Measurements from ENCODE around the gene MGME1.

DNA sequence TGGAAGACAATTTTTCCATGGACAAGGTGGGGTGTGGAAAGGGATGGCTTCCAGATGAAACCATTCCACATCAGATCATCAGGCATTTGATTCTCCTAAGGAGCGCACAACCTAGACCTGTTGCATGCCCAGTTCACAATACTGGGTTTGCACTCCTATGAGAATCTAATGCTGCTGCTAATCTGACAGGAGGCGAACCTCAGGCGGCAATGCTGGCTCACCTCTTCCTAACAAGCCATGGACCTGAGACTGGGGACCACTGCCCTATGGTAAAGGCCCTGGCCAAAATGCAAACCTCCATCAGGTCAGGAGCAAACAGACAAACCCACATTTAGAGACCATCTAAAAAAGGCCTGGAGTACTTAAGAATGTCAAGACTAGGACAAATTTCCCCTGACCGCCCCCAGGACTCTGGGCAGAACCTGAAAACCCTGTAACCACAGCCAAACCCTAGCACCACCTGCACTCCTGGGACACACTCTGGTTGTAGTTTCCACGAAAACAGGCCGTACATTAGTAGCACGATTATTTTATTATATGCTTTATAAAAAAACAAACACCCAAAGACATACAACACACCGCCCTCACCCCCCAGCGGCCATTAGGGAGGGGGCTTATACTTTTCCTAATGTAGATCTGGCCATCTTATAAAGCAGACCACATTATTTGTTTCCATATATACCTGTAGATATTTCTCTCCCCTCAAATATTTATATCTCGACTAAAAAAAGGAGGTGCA, 27.6 kb upstream of the MGME1 start:
- no peak for TF ChIP-seq NFRKB (IDR thresholded peaks at IDR 0.05)
- no peak for TF ChIP-seq ELF4 (IDR thresholded peaks at IDR 0.05)
- no peak for TF ChIP-seq TARDBP (IDR thresholded peaks at IDR 0.05)
- no peak for TF ChIP-seq L3MBTL2 (conservative IDR thresholded peaks at IDR 0.05)
- no peak for TF ChIP-seq SUZ12 (IDR thresholded peaks at IDR 0.05)
- TF ChIP-seq SP1 (IDR thresholded peaks at IDR 0.05), result no peak
- no peak for TF ChIP-seq FOXK2 (IDR thresholded peaks at IDR 0.05)
- no peak for TF ChIP-seq FOXA1 (IDR thresholded peaks at IDR 0.05)
- TF ChIP-seq FOXM1 (IDR thresholded peaks at IDR 0.05; ENCODE audit: borderline replicate concordance), result no peak
- TF ChIP-seq ARNT (IDR thresholded peaks at IDR 0.05), result no peak
- TF ChIP-seq ZNF384 (IDR thresholded peaks at IDR 0.05), result no peak
- TF ChIP-seq, protein P1, sequence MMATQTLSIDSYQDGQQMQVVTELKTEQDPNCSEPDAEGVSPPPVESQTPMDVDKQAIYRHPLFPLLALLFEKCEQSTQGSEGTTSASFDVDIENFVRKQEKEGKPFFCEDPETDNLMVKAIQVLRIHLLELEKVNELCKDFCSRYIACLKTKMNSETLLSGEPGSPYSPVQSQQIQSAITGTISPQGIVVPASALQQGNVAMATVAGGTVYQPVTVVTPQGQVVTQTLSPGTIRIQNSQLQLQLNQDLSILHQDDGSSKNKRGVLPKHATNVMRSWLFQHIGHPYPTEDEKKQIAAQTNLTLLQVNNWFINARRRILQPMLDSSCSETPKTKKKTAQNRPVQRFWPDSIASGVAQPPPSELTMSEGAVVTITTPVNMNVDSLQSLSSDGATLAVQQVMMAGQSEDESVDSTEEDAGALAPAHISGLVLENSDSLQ (IDR thresholded peaks at IDR 0.05), result no peak
- no peak for TF ChIP-seq BHLHE40 (IDR thresholded peaks at IDR 0.05; ENCODE audit: borderline replicate concordance)
- TF ChIP-seq HDGF (IDR thresholded peaks at IDR 0.05; ENCODE audit: borderline replicate concordance), result no peak
